ENCODE data around the gene WHRN. TPM values are rescaled to one million over a fixed set of nuclear protein-coding genes. Genes with fewer than 3 reads are reported as not detected.

WHRN gene
- 6.9 to 14.9 TPM (median 6.9 TPM) in 3 replicates for total RNA-seq
- long read RNA-seq, partial matches to known transcripts = 1 of 3 reads
- long read RNA-seq, other reads (novel, unspliced or antisense) = 0 of 3 reads

GRCh38 chr9:114505187-114506081 lies at the start of gene WHRN:
TSS of gene WHRN (minus strand) at chr9:114505473. CDS start at chr9:114504801, 672 bp downstream.
- no peaks in the 10 kb centered on the region for H3K36me3 Mint-ChIP-seq (ENCODE audit: low read depth)
- H3K4me3 Mint-ChIP-seq (ENCODE audit: unreplicated experiment) = peak within 1 kb of the TSS; percentile 87
- DNase-seq (ENCODE audit: low spot score) = peak; percentile 97
- no peak for TF ChIP-seq CTCF (IDR thresholded peaks at IDR 0.05)
- H3K9me3 Mint-ChIP-seq (ENCODE audit: low read depth) = no peaks in the 10 kb centered on the region
- H3K4me1 Mint-ChIP-seq (ENCODE audit: low read depth) = peaks cover 37% of the 10 kb centered on the region
- H3K27ac Mint-ChIP-seq (ENCODE audit: unreplicated experiment) = peak within 1 kb of the TSS; percentile 77
- peaks cover 30% of the 10 kb centered on the region for H3K27me3 Mint-ChIP-seq (ENCODE audit: low read depth)

- Mint-ChIP-seq H3K27ac (ENCODE audit: unreplicated experiment) (no peak overlapping the region), H3K36me3 (ENCODE audit: low read depth) (no peaks in the 10 kb centered on the region), H3K4me1 (ENCODE audit: low read depth) (peaks cover 14% of the 10 kb centered on the region), H3K4me3 (ENCODE audit: unreplicated experiment) (no peak overlapping the region), H3K27me3 (ENCODE audit: low read depth) (no peaks in the 10 kb centered on the region), H3K9me3 (ENCODE audit: low read depth) (peaks cover 4% of the 10 kb centered on the region)
- no peak for TF ChIP-seq CTCF (IDR thresholded peaks at IDR 0.05)
- DNase-seq (ENCODE audit: low spot score) = no peak
These were observed 47.9 kb upstream of the WHRN start for GRCh38 chr9:114553202-114553601.

- Mint-ChIP-seq H3K4me1 (ENCODE audit: low read depth) (peaks cover 14% of the 10 kb centered on the region), H3K36me3 (ENCODE audit: low read depth) (no peaks in the 10 kb centered on the region), H3K27me3 (ENCODE audit: low read depth) (no peaks in the 10 kb centered on the region), H3K27ac (ENCODE audit: unreplicated experiment) (peak overlapping the region; percentile 95), H3K9me3 (ENCODE audit: low read depth) (peaks cover 4% of the 10 kb centered on the region), H3K4me3 (ENCODE audit: unreplicated experiment) (peak overlapping the region; percentile 1)
- peak; percentile 14 for TF ChIP-seq CTCF (IDR thresholded peaks at IDR 0.05)
- no peak for DNase-seq (ENCODE audit: low spot score)
These were observed 47.4 kb upstream of the WHRN start for GRCh38 chr9:114552706-114553105.

GRCh38 chr9:114551750-114552685 lies 46.7 kb upstream of the WHRN start:
- DNase-seq (ENCODE audit: low spot score) = no peak
- H3K27me3 Mint-ChIP-seq (ENCODE audit: low read depth) = no peaks in the 10 kb centered on the region
- no peak for TF ChIP-seq CTCF (IDR thresholded peaks at IDR 0.05)
- no peaks in the 10 kb centered on the region for H3K36me3 Mint-ChIP-seq (ENCODE audit: low read depth)
- peaks cover 4% of the 10 kb centered on the region for H3K9me3 Mint-ChIP-seq (ENCODE audit: low read depth)
- H3K27ac Mint-ChIP-seq (ENCODE audit: unreplicated experiment) = peak overlapping the region; percentile 95
- H3K4me1 Mint-ChIP-seq (ENCODE audit: low read depth) = peaks cover 14% of the 10 kb centered on the region
- H3K4me3 Mint-ChIP-seq (ENCODE audit: unreplicated experiment) = peak overlapping the region; percentile 1
